NCI-H1092 treated with DMSO at 0.1 percent for 48 hours (cell line): ENCODE data around the gene SPECC1.
"Not testable (repeated sequence)": the region's sequence is repeated elsewhere in the genome, so short reads cannot be mapped to it uniquely, and the experiment has no call there.

Experiments used
- DNase-seq: peaks from one replicate; lab custom pipeline; 2025; lab: John Stamatoyannopoulos, UW

Gene SPECC1

DNA sequence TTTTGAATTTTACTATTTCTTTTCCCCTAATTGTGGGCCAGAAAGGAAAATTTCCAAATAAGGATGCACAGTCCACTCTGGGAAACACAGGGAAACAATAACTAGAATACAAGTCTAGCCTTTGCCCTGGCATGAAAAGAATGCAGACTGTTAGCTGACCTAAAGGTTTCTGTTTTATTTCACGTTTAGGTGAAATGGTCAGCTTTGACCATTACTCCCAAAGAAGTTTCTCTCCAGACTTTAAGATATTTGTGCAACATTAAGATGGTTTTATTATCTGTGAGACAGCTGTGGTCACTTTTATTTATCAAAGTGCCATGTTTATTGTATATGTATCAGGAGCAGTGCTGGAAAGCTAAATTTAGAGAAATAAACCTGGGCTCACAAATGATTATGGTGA is 163.9 kb downstream of the SPECC1 start:
- no peak for DNase-seq

DNA sequence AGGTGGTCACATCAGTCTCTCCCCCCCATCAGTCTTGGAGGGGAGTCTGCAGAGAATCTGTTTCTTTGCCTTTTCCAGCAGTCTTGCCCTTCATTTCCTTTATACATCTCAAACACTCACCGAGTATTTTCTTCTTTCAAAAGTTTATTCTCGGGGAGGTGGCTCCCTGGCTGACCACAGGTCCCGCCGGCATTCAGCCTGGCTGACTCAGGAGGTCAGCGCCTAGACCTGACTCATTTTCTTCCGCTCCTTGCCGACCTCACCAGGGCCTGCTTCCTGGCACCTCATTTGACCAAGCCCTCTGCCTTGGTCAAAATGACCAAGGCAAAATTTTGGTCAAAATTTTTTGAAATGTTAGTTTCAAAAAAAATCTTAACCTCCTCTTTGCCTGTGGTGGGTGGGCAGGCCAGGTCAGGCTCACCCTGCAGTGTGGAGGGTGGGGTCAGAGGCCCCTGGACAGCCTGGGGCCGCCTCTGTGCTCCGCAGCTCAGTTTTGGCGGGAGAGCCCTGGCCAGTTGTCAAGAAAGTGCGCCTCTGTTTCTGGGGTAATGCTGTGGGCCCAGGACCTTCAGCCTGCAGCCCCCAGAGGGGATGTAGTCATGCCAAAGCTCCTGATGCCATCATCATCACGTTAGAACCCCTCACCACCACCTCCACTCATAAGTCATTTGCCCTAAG is 165.6 kb downstream of the SPECC1 start:
- no peak for DNase-seq

DNA sequence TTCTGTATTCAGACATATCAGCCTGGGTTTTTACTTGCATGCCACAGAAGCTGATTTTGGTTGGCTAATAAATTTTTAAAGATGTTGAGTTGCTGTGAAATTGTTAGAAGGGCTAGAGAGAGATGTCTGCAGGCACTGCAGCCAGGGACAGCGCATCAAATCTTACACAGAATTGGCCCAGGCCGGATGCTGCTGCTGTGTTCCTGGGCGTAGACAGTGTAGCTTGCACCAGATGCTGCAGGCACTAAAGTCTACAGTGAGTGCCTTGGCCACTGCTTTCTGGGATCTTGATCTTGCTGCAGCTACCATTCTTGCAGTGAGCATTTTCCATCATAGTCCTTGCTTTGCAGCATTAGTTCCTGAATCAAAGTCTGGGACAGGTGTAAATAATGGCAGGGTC is 169.9 kb downstream of the SPECC1 start:
- DNase-seq = no peak

DNA sequence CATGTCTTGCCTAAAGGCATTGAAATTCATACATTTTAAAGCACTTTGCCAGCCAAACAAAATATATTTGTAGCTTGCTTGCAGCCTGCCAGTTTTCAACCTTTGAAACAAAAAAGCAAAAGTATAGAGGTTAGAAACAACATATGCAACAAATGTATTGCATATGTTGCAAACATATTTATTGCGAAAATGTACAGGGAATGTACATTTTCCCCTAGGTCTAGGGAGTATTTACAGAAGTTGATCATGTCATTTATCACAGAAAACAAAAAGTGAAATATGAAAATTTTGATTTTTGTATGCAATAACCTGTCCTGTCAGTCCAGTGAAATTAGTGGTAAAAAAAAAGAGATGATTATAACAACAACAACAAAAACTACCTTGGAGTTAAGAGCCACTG is 171.5 kb downstream of the SPECC1 start:
- DNase-seq = no peak

DNA sequence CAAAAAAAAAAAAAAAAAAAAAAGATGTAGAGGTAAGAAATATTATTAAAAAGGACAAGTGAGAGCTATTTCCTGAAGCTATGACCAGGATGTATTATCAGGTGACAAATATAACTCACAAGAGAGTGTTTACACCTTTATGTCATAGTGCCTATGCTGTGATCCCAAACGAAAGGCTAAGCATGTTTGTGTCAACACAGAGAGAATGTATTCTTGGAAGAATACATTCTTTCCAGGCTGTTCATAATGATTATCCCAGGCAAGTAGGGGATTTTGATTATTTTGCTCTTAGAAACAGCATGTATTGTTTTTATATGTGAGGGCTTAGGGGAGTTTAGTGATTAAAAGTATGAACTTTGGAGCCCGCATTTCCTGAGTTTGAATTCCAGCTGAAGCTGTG is 175.0 kb downstream of the SPECC1 start:
- DNase-seq = no peak

DNA sequence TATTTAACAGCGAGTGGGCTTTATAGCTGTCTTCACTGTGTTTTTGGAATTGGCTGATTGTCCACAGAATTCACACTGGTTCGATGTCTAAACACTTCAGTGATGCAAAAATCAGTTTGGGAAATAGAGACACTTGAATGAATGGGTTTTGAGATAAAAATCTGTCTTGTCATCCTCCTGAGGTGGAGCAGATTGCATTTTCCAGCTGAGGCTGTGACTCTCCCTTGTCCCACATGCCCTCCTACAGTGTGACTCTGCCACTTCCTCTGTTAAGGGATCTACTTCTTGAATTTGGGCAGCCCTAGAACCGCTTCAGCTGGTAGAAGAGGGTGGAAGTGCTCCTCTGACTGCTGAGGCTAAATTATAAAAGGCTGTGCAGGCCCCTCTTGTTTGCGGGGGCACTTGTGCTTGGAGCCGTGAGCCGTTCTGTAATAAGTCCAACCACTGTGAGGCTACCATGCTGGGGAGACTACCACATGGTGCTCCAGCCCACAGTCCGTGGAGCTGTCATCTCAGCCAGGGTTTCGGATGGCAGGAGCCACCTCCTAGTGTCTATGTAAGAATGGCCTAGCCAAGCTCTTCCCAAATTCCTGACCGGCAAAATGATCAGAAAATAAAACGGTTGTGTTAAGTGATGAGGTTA is 175.9 kb downstream of the SPECC1 start:
- DNase-seq = no peak

DNA sequence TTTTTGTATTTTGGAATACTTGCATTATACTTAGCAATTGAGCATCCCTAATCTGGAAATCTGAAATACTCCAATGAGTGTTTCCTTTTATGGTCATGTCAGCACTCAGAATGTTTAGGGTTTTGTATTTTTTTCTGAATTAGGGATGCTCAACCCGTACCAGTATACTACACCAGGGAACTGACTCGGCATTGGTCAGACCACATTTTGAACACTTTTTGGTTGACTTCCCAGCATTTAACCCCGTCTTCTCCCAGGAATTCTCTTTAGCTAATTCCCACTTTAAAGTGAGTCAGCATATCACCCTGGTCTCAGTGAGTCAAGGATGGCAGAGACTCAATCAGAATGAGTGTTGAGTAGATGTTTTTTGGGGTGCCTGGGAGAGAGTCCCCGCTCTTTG is 177.9 kb downstream of the SPECC1 start:
- no peak for DNase-seq

DNA sequence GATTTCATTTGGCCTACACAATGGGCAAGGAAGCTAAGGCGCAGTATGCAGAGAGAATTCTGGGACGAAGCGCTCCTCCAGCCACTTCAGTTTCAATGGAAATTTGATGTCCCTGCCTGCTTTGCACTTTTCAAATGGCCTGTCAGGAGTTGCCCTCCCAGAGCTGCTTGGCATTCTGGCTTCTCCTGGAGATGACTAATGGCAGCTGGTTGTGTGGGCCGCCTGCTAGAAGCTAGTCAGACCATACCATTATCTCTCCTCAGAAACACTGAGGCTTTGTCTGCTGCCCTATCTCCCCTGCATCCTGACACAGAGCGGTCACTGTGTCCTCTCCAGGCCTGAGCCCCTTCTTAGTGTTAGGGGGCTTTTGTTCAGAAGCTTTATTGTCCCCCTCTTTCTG is 180.1 kb downstream of the SPECC1 start:
- DNase-seq = no peak

DNA sequence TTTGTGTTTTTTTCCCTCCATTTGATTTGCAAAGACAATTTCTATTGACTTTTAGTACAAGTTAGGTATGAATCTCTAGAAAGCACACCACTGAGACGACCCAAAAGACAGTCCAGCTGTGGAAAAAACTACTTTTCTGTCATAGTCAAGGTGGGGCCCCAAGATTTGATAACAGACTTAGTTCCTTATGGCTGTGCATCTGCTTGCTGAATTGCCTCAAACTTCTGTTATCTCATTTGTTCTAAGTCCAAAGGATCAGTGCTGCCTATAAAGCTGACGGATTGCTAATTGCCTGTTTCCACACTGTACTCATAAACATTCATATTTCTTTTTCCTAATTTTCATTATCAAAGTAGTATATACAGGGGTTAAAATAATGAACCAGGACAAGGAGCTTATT is 180.8 kb downstream of the SPECC1 start:
- no peak for DNase-seq

DNA sequence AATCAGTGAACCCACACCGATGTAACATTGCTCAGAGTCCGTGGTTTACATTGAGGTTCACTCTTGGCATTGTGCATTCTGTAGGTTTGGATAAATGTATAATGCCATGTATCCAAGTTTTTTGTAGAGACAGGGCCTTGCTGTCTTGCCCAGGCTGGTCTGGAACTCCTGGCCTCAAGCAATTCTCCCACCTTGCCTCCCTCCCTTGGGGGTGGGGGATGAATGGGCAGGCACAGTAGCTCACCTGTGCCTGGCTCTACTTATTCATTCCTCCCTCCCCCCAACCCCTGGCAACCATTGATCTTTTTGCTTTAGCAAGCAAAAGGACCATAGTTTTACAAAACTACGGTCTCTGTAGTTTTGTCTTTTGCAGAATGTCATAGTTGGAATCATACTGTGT is 181.4 kb downstream of the SPECC1 start:
- no peak for DNase-seq

DNA sequence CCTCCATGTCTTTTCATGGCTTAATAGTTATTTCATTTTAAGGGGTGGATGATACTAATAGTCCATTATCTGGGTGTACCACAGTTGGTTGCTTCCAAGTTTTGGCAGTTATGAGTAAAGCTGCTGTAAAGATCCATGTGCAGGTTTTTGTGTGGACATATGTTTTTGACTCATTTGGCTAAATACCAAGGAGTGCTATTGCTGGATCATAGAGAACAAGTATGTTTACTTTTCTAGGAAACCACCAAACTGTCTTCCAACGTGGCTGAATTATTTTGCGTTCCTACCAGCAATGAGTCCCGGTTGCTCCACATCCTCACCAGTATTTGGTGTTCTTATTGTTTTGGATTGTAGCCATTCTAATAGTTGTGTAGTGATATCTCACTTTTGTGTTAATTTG is 181.9 kb downstream of the SPECC1 start:
- DNase-seq = no peak

DNA sequence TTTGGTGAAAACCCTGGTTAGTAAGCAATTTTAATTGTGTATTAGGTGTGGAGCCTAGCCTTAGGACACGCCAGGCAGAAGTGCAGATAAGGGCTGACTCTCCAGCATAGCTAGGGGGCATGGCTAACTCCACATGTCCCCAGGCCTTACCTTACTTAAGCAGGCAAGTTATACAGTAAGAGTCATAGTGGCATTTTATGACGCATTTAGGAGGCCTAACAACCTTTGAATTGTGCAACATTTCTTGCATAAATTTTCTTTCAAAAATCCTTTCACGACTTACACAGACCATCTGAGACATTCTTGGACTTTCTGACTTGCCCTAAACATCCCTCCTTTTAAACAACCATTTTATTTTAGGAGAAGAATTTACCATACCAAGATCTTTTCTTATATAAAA is 187.1 kb downstream of the SPECC1 start:
- not testable (repeated sequence) for DNase-seq

DNA sequence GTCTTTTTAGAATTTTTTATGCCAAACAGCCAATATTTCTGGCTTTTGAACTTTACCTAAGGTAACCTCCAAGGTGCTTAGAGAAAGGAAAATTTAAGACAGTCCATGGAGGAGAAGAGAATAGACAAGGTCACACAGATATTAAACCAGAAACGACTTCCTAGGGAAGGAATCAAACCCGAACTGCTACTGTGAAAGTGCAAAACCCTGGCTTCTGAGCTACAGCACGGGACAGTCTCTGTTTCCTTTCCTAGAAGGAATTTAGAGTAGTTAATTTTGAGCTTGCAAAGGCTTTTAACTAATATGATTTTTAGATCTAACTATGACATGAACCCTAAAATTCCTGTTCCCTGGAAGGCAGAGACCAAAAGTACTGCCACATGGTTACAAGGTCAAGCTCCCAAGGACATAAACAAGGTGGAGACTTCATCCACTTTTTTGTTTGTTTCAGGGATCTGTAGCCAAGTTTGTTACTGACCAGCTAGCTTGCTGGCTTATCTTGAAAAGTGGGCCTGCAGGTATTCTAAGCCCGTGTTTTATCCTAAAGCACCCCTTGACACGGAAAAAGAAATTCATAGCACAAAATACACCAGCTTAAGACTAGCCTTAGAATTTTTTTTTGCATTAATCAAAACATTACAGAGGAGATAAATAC is 188.2 kb downstream of the SPECC1 start:
- no peak for DNase-seq

DNA sequence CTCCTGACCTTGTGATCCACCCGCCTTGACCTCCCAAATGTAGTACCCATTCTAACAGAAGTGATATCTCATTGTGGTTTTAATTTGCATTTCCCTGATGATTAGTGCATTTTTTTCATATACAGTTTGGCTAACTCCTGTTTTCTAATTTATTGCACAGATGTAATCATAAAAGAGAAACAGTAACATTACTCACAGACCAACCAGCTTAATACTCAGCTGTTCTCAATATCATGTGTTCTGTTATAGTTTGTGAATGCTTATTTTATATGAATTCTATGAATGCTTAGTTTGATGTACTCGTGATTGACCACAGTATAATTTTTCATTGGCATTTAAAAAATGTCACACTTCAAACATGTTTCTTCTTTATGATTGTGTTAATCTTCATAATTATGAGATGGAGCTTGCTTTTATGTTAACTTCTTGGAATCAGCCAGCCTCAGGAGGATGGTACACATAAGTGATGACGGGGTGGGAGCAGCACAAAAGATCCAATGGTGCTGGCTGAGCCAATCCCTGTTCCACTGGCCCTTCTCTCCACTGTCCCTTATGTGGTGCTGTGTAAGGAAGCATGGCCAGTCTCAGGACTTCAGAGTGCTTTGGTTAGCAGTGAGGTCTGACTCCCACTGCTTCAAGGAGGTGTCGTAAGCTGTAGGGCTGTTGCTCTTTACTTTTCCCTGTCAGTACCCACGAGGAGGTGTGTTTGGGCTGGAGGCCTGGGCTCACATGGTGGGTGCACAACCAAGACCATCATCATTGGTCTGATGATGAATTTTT is 191.0 kb downstream of the SPECC1 start:
- DNase-seq = no peak

DNA sequence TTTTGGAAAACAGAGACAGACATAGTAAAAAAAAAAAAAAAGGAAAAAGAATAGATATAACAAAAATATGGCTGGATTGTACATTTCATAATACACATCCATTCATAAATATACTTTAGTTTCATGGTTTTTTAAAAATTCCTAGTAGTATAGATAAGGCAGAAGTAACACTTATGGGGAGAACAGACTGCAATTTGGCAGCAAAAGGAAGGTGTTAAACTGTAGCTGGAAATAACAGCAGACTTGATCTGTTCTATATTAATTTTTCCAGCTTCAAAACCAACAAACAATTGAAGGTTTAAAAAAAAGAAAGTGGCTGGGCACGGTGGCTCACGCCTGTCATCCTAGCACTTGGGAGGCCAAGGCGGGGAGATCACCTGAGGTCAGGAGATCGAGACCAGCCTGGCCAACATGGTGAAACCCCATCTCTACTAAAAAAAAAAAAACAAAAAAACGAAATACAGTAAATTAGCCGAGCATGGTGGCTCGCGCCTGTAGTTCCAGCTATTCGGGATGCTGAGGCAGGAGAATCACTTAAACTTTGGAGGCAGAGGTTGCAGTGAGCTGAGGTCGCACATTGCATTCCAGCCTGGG is 191.8 kb downstream of the SPECC1 start:
- DNase-seq = no peak

DNA sequence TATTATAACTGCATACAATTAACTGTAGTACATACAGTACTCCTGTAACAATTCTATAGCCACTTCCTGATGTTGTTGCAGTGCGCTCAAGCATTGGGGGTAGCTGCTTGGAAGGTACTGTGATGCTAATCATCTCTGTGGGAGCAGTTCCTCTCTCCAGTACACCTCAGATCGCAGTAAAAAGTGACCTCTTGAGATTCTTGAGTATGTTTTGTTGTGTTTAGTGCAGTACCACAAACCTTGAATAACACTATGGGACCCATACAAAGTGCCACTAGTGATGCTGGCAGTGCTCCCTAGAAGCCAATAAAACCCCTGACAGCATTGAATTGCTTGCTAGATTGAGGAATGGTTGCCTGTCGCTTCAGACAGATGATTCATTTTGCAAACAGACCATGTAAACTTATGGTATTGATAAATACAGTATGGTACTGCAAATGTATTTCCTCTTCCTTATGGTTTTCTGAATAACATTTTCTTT is 193.0 kb downstream of the SPECC1 start:
- DNase-seq = no peak

DNA sequence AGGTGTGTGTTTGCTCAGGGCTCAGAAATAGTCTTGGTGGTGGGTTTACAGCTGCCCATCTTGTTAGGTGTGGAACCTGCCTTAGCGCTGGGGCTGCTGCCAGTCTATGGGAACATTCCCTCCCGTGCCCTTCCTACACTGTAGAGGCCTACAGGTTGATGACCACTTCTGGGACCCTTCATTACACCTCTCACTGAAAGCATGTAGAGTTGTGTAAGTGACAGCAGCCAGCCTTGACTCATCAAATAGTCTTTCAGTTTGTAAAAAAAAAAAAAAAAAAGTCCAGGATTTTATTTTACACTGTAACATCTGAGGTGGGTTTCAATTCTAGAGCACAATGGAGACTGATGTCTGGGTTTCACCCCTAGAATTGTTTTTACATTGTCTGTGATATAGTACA is 193.9 kb downstream of the SPECC1 start:
- no peak for DNase-seq

DNA sequence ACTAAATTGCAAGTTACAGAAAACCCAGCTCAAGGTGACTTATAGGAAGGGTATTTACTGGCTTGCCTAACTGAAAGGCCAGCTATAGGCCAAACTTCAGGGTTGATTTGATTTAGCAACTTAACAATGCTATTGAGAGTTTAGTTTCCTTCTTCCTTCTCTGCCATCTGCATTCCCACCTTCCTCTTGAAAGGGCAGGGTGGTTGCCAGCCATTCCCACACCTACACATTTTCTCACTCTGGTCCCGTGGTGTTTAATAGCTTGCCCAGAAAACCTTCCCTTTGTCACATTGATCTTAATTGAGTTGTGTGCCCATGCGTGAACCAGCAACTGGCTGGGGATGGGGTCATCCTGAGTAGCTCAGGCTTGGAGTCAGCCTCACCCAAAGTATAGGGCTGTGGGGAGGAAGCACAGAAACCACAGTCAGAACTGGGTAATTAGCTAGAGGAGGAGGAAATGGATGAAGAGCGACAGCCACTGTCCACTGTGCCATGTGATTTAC is 194.7 kb downstream of the SPECC1 start:
- DNase-seq = no peak

DNA sequence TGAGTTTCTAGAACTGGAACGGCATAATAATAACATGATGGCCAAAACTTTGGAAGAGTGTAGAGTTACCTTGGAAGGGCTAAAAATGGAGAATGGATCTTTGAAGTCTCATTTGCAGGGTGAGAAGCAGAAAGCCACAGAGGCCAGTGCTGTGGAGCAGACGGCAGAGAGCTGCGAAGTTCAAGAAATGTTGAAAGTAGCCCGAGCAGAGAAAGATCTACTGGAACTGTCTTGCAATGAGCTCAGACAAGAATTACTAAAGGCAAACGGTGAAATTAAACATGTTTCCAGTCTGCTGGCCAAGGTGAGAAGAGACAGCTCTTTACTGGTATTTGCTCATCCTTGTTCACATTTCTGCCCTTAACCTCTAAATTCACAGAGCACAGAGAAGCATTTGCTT is 196.4 kb downstream of the SPECC1 start:
- DNase-seq = no peak

DNA sequence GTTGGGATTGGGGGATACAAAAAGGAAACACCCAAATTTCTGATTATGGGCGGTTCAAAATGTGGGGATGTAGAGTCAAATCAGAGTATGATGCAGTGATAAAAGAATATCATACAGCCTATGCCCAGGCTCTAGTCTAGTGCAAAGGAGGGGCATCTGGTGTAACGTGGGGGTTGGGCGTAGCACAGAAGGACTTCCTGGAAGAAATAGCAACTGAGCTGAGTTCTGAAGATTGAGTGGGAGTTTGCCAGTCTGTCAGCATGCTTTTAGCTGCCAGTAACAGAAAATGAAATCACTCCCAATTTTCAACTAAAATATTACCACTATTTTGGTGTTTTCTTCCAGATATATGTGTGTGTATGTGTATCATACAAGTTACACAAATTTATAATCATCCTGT is 196.9 kb downstream of the SPECC1 start:
- DNase-seq = no peak

DNA sequence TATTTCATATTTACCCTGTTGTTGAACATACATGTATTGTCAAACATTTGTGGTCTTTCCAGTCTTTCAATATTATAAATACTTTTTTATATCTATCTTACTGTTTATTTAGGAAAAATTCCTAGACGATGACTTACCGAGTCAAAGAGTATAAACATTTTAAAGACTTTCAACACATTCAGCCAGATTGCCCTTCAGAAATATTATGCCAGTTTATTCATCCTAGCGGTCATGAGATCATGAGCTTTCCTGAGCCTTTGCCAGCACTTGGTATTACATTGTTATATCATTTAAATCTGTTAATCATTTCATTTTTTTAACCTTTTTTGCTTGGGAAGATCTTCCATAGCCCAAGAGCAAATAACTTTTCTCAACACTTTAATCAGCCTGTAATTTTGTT is 197.4 kb downstream of the SPECC1 start:
- no peak for DNase-seq
